T-helper 1 cell treated with Interleukin-12 subunit alpha and Interleukin-12 subunit beta and Interleukin-4 antibody, amounts not matched to agents 30 μg/mL and 1 μg/mL, for 36 hours (primary cell): Measurements from ENCODE around the gene GYPE.
"Not testable (repeated sequence)": the region's sequence is repeated elsewhere in the genome, so short reads cannot be mapped to it uniquely, and the experiment has no call there.

Source experiments
- H3K27ac Mint-ChIP-seq: one replicate; pipeline ENCODE4 v1.8.0; 2021; ENCODE audit warnings: mild to moderate bottlenecking, mixed read lengths
- H3K27me3 Mint-ChIP-seq: one replicate; pipeline ENCODE4 v1.8.0; 2021; ENCODE audit warnings: low read depth, mixed read lengths
- H3K36me3 Mint-ChIP-seq: one replicate; pipeline ENCODE4 v1.8.0; 2021; ENCODE audit warnings: low read depth, mixed read lengths
- H3K4me1 Mint-ChIP-seq: one replicate; pipeline ENCODE4 v1.8.0; 2021; ENCODE audit warnings: low read depth, mixed read lengths
- H3K4me3 Mint-ChIP-seq: one replicate; pipeline ENCODE4 v1.8.0; 2021; ENCODE audit warnings: mild to moderate bottlenecking, moderate library complexity, mixed read lengths
- H3K9me3 Mint-ChIP-seq: one replicate; pipeline ENCODE4 v1.8.0; 2021; ENCODE audit warnings: mixed read lengths

The GYPE gene

DNA sequence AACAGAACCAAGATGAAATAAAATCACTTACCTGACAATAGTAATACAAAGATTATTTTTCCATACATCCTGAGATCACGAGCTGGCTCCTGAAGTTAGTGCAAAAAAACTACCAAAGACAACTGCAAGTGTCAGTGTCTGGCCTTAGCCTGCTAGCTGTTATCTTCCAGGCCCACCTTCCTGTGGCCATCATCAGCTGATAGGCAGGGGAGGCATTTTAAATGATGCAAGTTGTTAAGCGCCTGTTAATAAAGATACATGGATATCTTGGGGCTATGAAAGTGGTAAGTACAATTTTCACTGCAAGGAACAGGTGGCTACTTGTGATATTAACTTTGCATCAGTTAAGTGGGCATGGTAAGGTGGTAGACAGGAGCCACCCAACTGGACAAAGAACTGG lies at the start of gene GYPE:
Gene GYPE, minus strand, starts transcription at position 120 of the 400 bp plus-strand sequence. Its CDS starts 52 bp downstream, at position 68.
- not testable (repeated sequence) for H3K9me3 Mint-ChIP-seq, H3K27ac Mint-ChIP-seq, H3K36me3 Mint-ChIP-seq, H3K4me3 Mint-ChIP-seq, H3K27me3 Mint-ChIP-seq, H3K4me1 Mint-ChIP-seq

DNA sequence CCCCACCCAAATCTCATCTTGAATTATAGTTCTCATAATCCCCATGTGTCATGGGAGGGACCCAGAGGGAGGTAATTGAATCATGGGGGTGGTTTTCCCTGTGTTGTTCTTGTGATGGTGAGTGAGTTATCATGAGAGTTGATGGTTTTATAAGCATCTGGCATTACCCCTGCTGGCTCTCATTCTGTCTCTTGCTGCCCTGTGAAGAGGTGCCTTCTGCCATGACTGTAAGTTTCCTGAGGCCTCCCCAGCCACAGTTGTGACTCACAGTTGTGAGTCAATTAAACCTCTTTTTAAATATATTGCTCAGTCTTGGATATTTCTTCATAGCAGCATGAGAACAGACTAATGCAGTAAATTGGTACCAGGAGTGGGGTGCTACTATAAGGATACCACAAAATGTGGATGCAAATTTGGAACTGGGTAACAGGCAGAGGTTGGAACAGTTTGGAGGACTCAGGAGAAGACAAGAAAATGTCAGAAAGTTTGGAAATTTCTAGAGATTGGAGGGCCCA lies 46.2 kb upstream of the GYPE start:
- not testable (repeated sequence) for H3K27ac Mint-ChIP-seq, H3K36me3 Mint-ChIP-seq, H3K4me1 Mint-ChIP-seq, H3K4me3 Mint-ChIP-seq, H3K27me3 Mint-ChIP-seq
- peaks cover 10% of the 10 kb centered on the region for H3K9me3 Mint-ChIP-seq

DNA sequence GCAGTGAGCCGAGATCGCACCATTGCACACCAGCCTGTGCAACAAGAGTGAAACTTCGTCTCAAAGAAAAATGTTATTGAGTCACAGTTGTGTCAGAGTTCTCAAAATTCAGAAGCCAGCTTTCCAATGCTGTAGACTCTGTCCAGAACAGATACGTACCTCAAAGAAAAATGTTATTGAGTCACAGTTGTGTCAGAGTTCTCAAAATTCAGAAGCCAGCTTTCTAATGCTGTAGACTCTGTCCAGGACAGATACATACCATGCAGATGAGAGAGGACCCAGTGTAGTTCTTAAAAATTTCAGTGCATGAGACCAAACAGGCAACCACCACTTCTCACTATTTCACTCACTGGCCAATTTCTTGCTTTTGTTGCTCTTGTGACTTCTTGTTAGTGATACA lies 45.6 kb upstream of the GYPE start:
- not testable (repeated sequence) for H3K4me1 Mint-ChIP-seq, H3K4me3 Mint-ChIP-seq

DNA sequence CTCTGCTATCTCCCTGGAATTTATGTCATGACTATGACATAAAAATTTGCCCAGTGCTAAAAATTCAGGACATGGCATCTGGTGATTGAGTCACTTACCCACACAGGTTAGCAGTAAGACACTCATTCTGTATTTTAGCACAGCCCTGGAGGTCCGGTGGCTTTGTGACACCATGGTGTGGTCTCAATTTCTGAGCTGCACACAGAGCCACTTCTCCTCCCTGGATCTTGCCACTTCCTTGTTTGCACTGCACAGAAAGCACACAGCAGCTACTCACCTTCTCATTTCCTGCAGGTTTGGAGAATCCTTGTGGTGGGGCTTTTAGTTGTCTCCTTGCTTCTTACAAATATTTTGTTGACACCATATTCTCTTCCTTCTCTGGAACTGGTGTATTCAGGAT lies 44.8 kb upstream of the GYPE start:
- not testable (repeated sequence) for H3K4me3 Mint-ChIP-seq, H3K27me3 Mint-ChIP-seq, H3K27ac Mint-ChIP-seq, H3K4me1 Mint-ChIP-seq, H3K36me3 Mint-ChIP-seq
- H3K9me3 Mint-ChIP-seq: peaks cover 10% of the 10 kb centered on the region

More for the DNA sequence above, 45.6 kb upstream of the GYPE start:
- H3K27ac Mint-ChIP-seq, H3K36me3 Mint-ChIP-seq, H3K27me3 Mint-ChIP-seq: not testable (repeated sequence)
- H3K9me3 Mint-ChIP-seq: peaks cover 10% of the 10 kb centered on the region

DNA sequence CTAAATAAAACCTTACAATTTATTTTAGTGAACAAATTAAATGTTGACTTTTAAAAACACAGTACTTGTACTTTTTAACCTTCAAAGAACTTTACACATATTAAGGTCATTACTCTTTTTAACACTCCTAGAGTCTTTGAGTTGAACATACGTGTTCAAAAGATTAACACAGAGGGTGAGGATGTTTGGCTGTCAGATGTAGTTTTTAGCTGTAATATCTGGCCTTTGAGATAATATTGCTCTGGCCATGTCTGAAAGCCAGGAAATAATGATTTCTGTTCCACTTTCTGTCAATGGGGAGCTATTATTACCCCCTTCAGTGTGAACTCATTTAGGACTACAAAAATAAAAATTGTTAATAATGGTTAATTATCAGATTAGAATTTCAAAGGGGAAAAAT lies 42.1 kb upstream of the GYPE start:
- not testable (repeated sequence) for H3K4me1 Mint-ChIP-seq, H3K4me3 Mint-ChIP-seq, H3K36me3 Mint-ChIP-seq, H3K27me3 Mint-ChIP-seq, H3K27ac Mint-ChIP-seq
- H3K9me3 Mint-ChIP-seq: peaks cover 10% of the 10 kb centered on the region

DNA sequence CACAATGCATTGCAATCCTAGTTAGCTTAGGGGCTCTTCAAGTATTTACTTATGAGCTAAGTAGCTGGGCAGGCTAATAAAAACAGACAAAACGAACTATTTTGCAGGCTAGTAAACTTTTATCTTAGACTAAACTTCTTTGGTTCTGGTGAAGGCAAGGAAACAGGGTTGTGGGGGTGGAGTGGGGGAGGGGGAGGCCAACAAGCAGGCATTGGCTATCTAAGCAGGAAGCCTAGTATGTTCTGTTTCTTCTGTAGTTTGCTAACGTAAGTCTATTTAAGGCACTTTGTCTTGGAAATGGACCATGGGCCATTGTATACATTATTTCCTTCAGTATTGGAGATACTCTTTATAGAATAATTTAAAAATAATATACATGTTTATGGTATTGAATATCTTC lies 35.3 kb upstream of the GYPE start:
- not testable (repeated sequence) for H3K27me3 Mint-ChIP-seq, H3K4me3 Mint-ChIP-seq, H3K4me1 Mint-ChIP-seq, H3K9me3 Mint-ChIP-seq, H3K27ac Mint-ChIP-seq, H3K36me3 Mint-ChIP-seq

DNA sequence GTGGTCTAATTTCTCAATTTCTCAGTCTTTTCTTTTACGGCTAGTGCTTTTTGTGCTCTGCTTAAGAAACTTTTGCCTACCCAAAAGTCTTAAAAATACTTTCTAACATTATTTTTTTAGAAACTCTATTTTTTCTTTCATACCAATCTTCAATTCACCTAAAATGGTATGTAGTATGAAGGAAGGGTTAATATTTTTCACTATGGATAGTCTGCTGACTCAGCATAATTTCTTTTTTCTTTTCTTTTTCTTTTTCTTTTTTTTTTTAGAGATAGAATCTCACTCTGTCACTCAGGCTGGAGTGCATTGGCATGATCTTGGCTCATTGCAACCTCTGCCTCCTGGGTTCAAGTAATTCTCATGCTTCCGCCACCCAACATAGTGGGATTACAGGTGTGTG lies 34.2 kb upstream of the GYPE start:
- Mint-ChIP-seq H3K4me1 (no peaks in the 10 kb centered on the region), H3K36me3 (no peaks in the 10 kb centered on the region), H3K9me3 (no peaks in the 10 kb centered on the region), H3K27ac (no peak overlapping the region), H3K27me3 (no peaks in the 10 kb centered on the region), H3K4me3 (no peak overlapping the region)

DNA sequence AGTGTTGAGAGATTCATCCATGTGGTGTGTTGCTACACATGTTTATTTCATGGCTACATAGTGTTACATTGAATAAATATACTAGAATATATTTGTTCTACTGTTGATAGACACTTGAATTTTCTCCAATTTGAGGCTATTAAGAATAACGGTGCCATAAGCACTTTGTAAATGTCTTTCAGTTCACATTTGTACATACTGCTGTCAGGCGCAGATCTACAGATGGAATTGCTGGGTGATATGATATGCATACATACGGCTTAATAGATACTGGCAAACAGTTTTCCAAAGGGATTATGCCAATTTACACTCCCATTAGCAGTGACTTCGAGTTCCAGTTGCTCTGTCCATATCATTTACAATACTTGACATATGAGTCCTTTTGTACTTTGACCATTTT lies 33.5 kb upstream of the GYPE start:
- H3K9me3 Mint-ChIP-seq, H3K27ac Mint-ChIP-seq, H3K27me3 Mint-ChIP-seq, H3K36me3 Mint-ChIP-seq, H3K4me1 Mint-ChIP-seq, H3K4me3 Mint-ChIP-seq: not testable (repeated sequence)

DNA sequence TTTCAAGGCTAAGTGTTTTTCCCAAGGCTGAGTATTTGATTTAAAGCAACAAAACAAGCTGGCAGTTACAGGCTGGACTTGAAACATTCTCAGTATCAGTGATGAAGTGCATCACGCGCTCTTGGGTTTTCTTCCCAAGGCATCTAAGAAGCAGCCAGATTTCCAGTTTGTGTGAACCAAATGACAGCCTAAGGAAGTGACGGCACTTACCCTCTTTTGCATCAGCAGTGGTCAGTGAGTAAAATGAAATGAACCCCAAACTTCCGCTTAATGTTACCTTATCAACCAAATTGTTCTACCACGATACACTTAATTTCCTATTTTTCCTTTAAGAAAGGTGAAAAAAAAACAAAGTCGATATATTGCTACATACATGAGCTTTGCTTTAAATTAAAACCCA lies 15.8 kb upstream of the GYPE start:
- no peak overlapping the region for H3K27ac Mint-ChIP-seq
- no peak overlapping the region for H3K4me3 Mint-ChIP-seq
- peaks cover 5% of the 10 kb centered on the region for H3K27me3 Mint-ChIP-seq
- no peaks in the 10 kb centered on the region for H3K36me3 Mint-ChIP-seq
- no peaks in the 10 kb centered on the region for H3K4me1 Mint-ChIP-seq
- H3K9me3 Mint-ChIP-seq: peaks cover 3% of the 10 kb centered on the region

DNA sequence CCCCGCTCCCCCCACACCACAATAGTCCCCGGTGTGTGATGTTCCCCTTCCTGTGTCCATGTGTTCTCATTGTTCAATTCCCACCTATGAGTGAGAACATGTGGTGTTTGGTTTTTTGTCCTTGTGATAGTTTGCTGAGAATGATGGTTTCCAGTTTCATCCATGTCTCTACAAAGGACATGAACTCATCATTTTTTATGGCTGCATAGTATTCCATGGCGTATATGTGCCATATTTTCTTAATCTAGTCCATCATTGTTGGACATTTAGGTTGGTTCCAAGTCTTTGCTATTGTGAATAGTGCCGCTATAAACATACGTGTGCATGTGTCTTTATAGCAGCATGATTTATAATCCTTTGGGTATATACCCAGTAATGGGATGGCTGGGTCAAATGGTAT lies 11.1 kb upstream of the GYPE start:
- H3K27me3 Mint-ChIP-seq: peaks cover 13% of the 10 kb centered on the region
- not testable (repeated sequence) for H3K4me1 Mint-ChIP-seq, H3K9me3 Mint-ChIP-seq, H3K36me3 Mint-ChIP-seq, H3K4me3 Mint-ChIP-seq, H3K27ac Mint-ChIP-seq

DNA sequence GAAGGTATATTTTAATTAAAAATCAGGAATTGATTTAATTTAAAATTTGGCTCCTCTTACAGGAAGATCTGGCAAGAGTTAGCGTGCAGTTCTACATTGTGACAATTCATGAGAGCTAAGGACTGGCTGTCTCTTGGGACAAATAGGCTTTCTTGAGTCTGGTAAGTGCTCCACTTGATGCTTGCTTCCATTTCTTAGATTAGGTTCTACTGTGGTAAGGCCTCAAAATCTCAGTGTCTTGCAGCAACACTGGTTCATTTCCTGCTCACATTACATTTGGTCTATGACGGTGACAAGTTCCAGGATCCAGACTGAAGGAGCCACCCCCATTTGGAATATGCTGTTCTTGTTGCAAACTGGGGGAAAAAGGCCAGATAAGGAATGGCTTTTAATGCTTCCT lies 7.1 kb upstream of the GYPE start:
- peaks cover 18% of the 10 kb centered on the region for H3K27me3 Mint-ChIP-seq
- H3K27ac Mint-ChIP-seq, H3K36me3 Mint-ChIP-seq, H3K9me3 Mint-ChIP-seq, H3K4me1 Mint-ChIP-seq: not testable (repeated sequence)
- peak overlapping the region; percentile 63 for H3K4me3 Mint-ChIP-seq

DNA sequence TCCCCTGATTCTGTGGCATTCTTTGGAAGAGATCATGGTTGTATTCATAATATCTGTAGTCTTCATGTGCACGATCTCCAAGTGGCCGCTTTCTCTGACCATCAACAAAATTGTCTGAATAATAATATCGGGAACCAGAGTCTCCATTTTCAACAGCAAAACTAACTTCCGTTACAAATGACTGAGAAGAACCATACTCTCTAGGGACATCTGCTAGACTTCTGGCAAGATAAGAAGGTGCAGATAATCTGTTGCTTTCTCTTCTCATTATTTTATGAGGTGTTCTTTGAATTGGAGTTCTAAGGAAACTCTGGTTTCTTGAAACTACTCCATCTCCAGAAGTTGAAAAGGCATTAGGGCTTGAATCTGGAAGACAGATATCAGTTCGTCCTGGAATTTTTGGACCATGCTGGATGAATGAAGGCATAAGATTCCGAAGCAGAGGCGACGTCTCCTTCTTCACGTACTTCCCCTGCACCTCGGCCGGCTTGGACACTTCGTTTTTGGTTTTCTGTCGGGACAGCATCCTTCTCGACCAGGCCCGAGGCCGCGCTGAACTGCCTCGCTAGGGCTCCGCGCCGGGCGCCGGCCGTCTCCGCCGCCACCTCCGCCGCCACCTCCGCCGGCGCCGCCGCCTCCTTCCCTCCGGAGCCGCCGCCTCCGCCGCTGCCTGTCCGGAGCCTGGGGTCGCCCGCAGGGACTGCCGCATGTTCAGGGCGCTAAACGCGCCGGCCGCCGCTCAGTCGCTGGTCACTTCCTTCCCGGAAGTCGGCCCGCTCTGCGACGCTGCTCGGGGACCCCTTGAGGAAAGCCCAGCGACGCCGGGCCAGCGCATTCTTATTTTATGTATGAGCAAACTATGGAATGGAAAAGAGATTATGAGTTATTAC lies 6.4 kb upstream of the GYPE start:
- H3K9me3 Mint-ChIP-seq, H3K36me3 Mint-ChIP-seq, H3K27ac Mint-ChIP-seq, H3K4me1 Mint-ChIP-seq: not testable (repeated sequence)
- H3K27me3 Mint-ChIP-seq: peaks cover 18% of the 10 kb centered on the region
- peak overlapping the region; percentile 70 for H3K4me3 Mint-ChIP-seq

DNA sequence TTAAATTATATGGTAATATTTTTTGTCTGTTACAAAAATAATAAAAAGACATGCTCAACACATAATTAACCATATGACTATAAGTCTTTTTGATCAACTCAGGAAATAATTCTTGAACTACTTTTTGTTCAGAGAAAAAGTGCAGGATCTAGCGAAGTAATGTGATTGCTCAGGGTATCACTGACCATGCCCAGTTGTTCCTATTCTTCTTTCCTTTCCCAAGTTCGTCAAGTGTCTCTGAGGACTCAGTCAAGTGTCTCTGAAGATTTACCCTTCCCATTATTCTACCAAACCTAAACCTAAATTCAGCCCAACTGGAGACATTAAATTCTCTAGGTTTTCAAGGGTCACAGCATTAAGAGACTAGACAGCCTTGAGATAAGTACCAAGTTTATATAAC lies 5.5 kb upstream of the GYPE start:
- not testable (repeated sequence) for H3K4me1 Mint-ChIP-seq, H3K36me3 Mint-ChIP-seq, H3K4me3 Mint-ChIP-seq, H3K27ac Mint-ChIP-seq, H3K9me3 Mint-ChIP-seq
- peaks cover 18% of the 10 kb centered on the region for H3K27me3 Mint-ChIP-seq

DNA sequence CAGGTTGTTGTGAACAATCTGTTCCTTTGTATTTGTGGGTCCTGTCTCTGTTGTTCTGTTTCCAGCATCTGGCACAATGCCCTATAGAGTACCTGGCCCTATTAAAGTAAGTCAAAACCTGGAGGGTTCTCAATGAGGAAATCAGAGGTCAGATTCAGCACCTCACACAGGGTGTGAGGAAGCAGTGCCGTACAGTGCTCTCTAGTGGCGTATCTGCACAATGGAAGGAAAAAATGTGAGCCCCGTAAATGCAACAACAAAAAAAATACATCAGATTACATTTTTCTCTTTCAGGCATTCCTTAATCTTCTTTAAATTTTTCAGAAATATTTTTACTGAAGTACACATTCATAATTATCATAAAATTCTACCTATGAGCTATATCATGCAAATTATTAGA lies 2.5 kb upstream of the GYPE start:
- peaks cover 10% of the 10 kb centered on the region for H3K27me3 Mint-ChIP-seq
- H3K27ac Mint-ChIP-seq, H3K36me3 Mint-ChIP-seq, H3K4me3 Mint-ChIP-seq, H3K9me3 Mint-ChIP-seq, H3K4me1 Mint-ChIP-seq: not testable (repeated sequence)

DNA sequence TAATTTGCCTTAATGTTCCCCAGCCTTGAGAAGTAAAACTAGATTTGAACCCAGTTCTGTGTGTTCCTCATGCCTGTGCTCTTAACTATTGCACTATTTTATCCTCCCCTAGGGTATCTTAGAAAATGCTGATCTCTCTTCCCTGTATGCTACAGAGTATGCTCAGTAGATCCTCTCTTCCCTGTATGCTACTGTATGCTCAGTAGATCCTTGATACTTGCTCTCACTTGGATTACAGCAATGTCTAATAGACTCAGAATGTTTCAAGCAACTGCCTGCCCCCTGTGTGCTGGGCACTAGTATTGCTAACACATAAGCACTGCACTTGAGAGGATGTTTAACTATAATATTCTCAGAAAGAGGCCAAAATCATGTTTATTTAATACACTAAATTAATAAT lies 928 bp downstream of the GYPE start:
- not testable (repeated sequence) for H3K36me3 Mint-ChIP-seq

DNA sequence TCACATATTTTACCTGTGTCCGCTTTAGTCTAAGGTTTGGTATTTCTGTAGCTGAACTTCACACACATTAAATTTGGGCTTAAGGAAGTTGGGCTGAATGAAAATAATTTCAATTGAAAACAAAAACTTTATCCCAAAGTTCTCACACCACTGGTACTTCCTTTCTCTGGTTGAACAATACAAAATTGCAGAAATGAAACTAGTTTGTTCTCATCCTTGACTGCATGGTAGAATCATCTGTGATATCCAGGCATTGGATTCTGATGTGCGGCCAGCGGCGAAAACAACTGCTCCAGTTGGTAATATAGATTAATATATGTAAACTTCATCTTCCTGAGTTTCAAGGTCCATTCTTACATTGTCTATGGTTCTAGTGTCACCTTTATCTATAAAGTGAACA lies 15.0 kb downstream of the GYPE start:
- not testable (repeated sequence) for H3K4me1 Mint-ChIP-seq, H3K27ac Mint-ChIP-seq, H3K27me3 Mint-ChIP-seq, H3K4me3 Mint-ChIP-seq, H3K36me3 Mint-ChIP-seq, H3K9me3 Mint-ChIP-seq

More for the DNA sequence above, 928 bp downstream of the GYPE start:
- not testable (repeated sequence) for H3K27me3 Mint-ChIP-seq, H3K9me3 Mint-ChIP-seq, H3K27ac Mint-ChIP-seq, H3K4me1 Mint-ChIP-seq, H3K4me3 Mint-ChIP-seq
